HG03139 (cell line): ENCODE results near the gene WDR64.

Experiments used
- ATAC-seq: cut with Tn5 transposase; IDR thresholded peaks from one replicate; pipeline ENCODE4 v1.9.1; 2021; ENCODE audit not compliant: unreplicated experiment

Gene WDR64

GRCh38 chr1:241834733-241835377 is 182.8 kb downstream of the WDR64 start:
- ATAC-seq, result no peak

GRCh38 chr1:241836941-241837340 is 184.9 kb downstream of the WDR64 start:
- no peak for ATAC-seq

GRCh38 chr1:241837416-241837815 is 185.3 kb downstream of the WDR64 start:
- no peak for ATAC-seq

GRCh38 chr1:241837901-241838300 is 185.8 kb downstream of the WDR64 start:
- ATAC-seq, result no peak

GRCh38 chr1:241838897-241839296 is 186.8 kb downstream of the WDR64 start:
- no peak for ATAC-seq

GRCh38 chr1:241839369-241839979 is 187.4 kb downstream of the WDR64 start:
- no peak for ATAC-seq

- no peak for ATAC-seq
Measured at GRCh38 chr1:241840164-241840563, 188.1 kb downstream of the WDR64 start.

- no peak for ATAC-seq
Measured at GRCh38 chr1:241841691-241842090, 189.6 kb downstream of the WDR64 start.

GRCh38 chr1:241842565-241842964 is 190.5 kb downstream of the WDR64 start:
- no peak for ATAC-seq

GRCh38 chr1:241844593-241844992 is 192.5 kb downstream of the WDR64 start:
- no peak for ATAC-seq

GRCh38 chr1:241846375-241846774 is 194.3 kb downstream of the WDR64 start:
- ATAC-seq, result no peak

GRCh38 chr1:241846862-241847539 is 194.9 kb downstream of the WDR64 start:
- no peak for ATAC-seq

GRCh38 chr1:241847540-241847795 is 195.4 kb downstream of the WDR64 start:
- ATAC-seq, result no peak

GRCh38 chr1:241847796-241848685 is 196.0 kb downstream of the WDR64 start, which contains the start of gene EXO1:
TSS of gene EXO1 (plus strand) at chr1:241848204. CDS start at chr1:241850426, 2,222 bp downstream.
- ATAC-seq, result peak; percentile 96

- no peak for ATAC-seq
Measured at GRCh38 chr1:241848686-241849344, 196.7 kb downstream of the WDR64 start.

- no peak for ATAC-seq
Measured at GRCh38 chr1:241849345-241849695, 197.2 kb downstream of the WDR64 start.
